Measurements from ENCODE around the gene MOSMO.
A peak's percentile ranks its signal among the peaks of the same experiment; 100 is the strongest.
"Not testable (repeated sequence)": the region's sequence is repeated elsewhere in the genome, so short reads cannot be mapped to it uniquely, and the experiment has no call there.

MOSMO gene

GRCh38 chr16:22023505-22023904 lies 15.6 kb downstream of the MOSMO start:
- H3K27me3 ChIP-seq (ENCODE audit: insufficient read depth, low read length) = no peaks in the 10 kb centered on the region
- 0 out of 2 replicates have a peak, but pooled peaks cover 4% of the 10 kb centered on the region for H3K4me1 ChIP-seq (ENCODE audit: insufficient read depth, low read length)
- H3K36me3 ChIP-seq (ENCODE audit: insufficient read depth, low read depth, low read length) = no peaks in the 10 kb centered on the region
- no peak overlapping the region for H3K27ac ChIP-seq (ENCODE audit: low read length)
- no peak overlapping the region for H3K9ac ChIP-seq (ENCODE audit: low read depth, low read length)
- no peaks in the 10 kb centered on the region for H3K9me3 ChIP-seq (ENCODE audit: insufficient read depth, low read depth, low read length)
- H3K4me3 ChIP-seq (ENCODE audit: low read length) = no peak overlapping the region

GRCh38 chr16:22024785-22025184 lies 16.9 kb downstream of the MOSMO start:
- H3K9ac ChIP-seq (ENCODE audit: low read depth, low read length); H3K27me3 ChIP-seq (ENCODE audit: insufficient read depth, low read length); H3K9me3 ChIP-seq (ENCODE audit: insufficient read depth, low read depth, low read length); H3K27ac ChIP-seq (ENCODE audit: low read length); H3K36me3 ChIP-seq (ENCODE audit: insufficient read depth, low read depth, low read length); H3K4me1 ChIP-seq (ENCODE audit: insufficient read depth, low read length); H3K4me3 ChIP-seq (ENCODE audit: low read length): not testable (repeated sequence)

- Histone ChIP-seq H3K9ac (ENCODE audit: low read depth, low read length) (no peak overlapping the region), H3K4me1 (ENCODE audit: insufficient read depth, low read length) (0 out of 2 replicates have a peak, but pooled peaks cover 4% of the 10 kb centered on the region), H3K27ac (ENCODE audit: low read length) (no peak overlapping the region)
Observed at GRCh38 chr16:22027633-22028032, 19.7 kb downstream of the MOSMO start.

GRCh38 chr16:22029632-22030031 lies 21.7 kb downstream of the MOSMO start:
- H3K9ac ChIP-seq (ENCODE audit: low read depth, low read length) = no peak overlapping the region
- H3K36me3 ChIP-seq (ENCODE audit: insufficient read depth, low read depth, low read length) = no peaks in the 10 kb centered on the region
- H3K9me3 ChIP-seq (ENCODE audit: insufficient read depth, low read depth, low read length) = no peaks in the 10 kb centered on the region
- no peak overlapping the region for H3K27ac ChIP-seq (ENCODE audit: low read length)
- no peaks in the 10 kb centered on the region for H3K27me3 ChIP-seq (ENCODE audit: insufficient read depth, low read length)
- no peaks in the 10 kb centered on the region for H3K4me1 ChIP-seq (ENCODE audit: insufficient read depth, low read length)
- no peak overlapping the region for H3K4me3 ChIP-seq (ENCODE audit: low read length)

More at GRCh38 chr16:22027633-22028032, 19.7 kb downstream of the MOSMO start:
- Histone ChIP-seq H3K36me3 (ENCODE audit: insufficient read depth, low read depth, low read length) (no peaks in the 10 kb centered on the region), H3K4me3 (ENCODE audit: low read length) (no peak overlapping the region), H3K9me3 (ENCODE audit: insufficient read depth, low read depth, low read length) (no peaks in the 10 kb centered on the region), H3K27me3 (ENCODE audit: insufficient read depth, low read length) (no peaks in the 10 kb centered on the region)

- Histone ChIP-seq H3K9ac (ENCODE audit: low read depth, low read length) (no peak overlapping the region), H3K4me3 (ENCODE audit: low read length) (no peak overlapping the region), H3K9me3 (ENCODE audit: insufficient read depth, low read depth, low read length) (no peaks in the 10 kb centered on the region), H3K36me3 (ENCODE audit: insufficient read depth, low read depth, low read length) (no peaks in the 10 kb centered on the region), H3K27me3 (ENCODE audit: insufficient read depth, low read length) (no peaks in the 10 kb centered on the region), H3K27ac (ENCODE audit: low read length) (no peak overlapping the region), H3K4me1 (ENCODE audit: insufficient read depth, low read length) (peaks cover 4% of the 10 kb centered on the region; the same call in 1 of the 2 replicates)
Observed at GRCh38 chr16:22030087-22030812, 22.3 kb downstream of the MOSMO start.

- no peak overlapping the region for H3K27ac ChIP-seq (ENCODE audit: low read length)
- H3K4me1 ChIP-seq (ENCODE audit: insufficient read depth, low read length) = peaks cover 13% of the 10 kb centered on the region; the same call in 1 of the 2 replicates
- no peak overlapping the region for H3K4me3 ChIP-seq (ENCODE audit: low read length)
- H3K36me3 ChIP-seq (ENCODE audit: insufficient read depth, low read depth, low read length) = no peaks in the 10 kb centered on the region
- H3K9me3 ChIP-seq (ENCODE audit: insufficient read depth, low read depth, low read length) = no peaks in the 10 kb centered on the region
- H3K27me3 ChIP-seq (ENCODE audit: insufficient read depth, low read length) = no peaks in the 10 kb centered on the region
- no peak overlapping the region for H3K9ac ChIP-seq (ENCODE audit: low read depth, low read length)
Observed at GRCh38 chr16:22031483-22032083, 23.7 kb downstream of the MOSMO start.

- Histone ChIP-seq H3K9me3 (ENCODE audit: insufficient read depth, low read depth, low read length) (no peaks in the 10 kb centered on the region), H3K36me3 (ENCODE audit: insufficient read depth, low read depth, low read length) (no peaks in the 10 kb centered on the region), H3K4me1 (ENCODE audit: insufficient read depth, low read length) (peaks cover 13% of the 10 kb centered on the region; the same call in 1 of the 2 replicates), H3K9ac (ENCODE audit: low read depth, low read length) (no peak overlapping the region), H3K27me3 (ENCODE audit: insufficient read depth, low read length) (no peaks in the 10 kb centered on the region), H3K4me3 (ENCODE audit: low read length) (no peak overlapping the region), H3K27ac (ENCODE audit: low read length) (no peak overlapping the region)
Observed at GRCh38 chr16:22034503-22034902, 26.6 kb downstream of the MOSMO start.

- Histone ChIP-seq H3K36me3 (ENCODE audit: insufficient read depth, low read depth, low read length) (no peaks in the 10 kb centered on the region), H3K27me3 (ENCODE audit: insufficient read depth, low read length) (no peaks in the 10 kb centered on the region), H3K9ac (ENCODE audit: low read depth, low read length) (0 out of 2 replicates have a peak overlapping the region, but pooled peaks have one; percentile 42), H3K27ac (ENCODE audit: low read length) (no peak overlapping the region), H3K4me1 (ENCODE audit: insufficient read depth, low read length) (peaks cover 13% of the 10 kb centered on the region; the same call in 1 of the 2 replicates), H3K9me3 (ENCODE audit: insufficient read depth, low read depth, low read length) (no peaks in the 10 kb centered on the region), H3K4me3 (ENCODE audit: low read length) (no peak overlapping the region)
Observed at GRCh38 chr16:22035153-22035552, 27.2 kb downstream of the MOSMO start.

- not testable (repeated sequence) for H3K27ac ChIP-seq (ENCODE audit: low read length); H3K9me3 ChIP-seq (ENCODE audit: insufficient read depth, low read depth, low read length); H3K9ac ChIP-seq (ENCODE audit: low read depth, low read length); H3K36me3 ChIP-seq (ENCODE audit: insufficient read depth, low read depth, low read length); H3K4me3 ChIP-seq (ENCODE audit: low read length); H3K27me3 ChIP-seq (ENCODE audit: insufficient read depth, low read length); H3K4me1 ChIP-seq (ENCODE audit: insufficient read depth, low read length)
Observed at GRCh38 chr16:22043882-22044281, 36.0 kb downstream of the MOSMO start.

GRCh38 chr16:22045888-22046287 lies 38.0 kb downstream of the MOSMO start:
- H3K36me3 ChIP-seq (ENCODE audit: insufficient read depth, low read depth, low read length); H3K9ac ChIP-seq (ENCODE audit: low read depth, low read length); H3K4me1 ChIP-seq (ENCODE audit: insufficient read depth, low read length); H3K27ac ChIP-seq (ENCODE audit: low read length); H3K4me3 ChIP-seq (ENCODE audit: low read length); H3K27me3 ChIP-seq (ENCODE audit: insufficient read depth, low read length); H3K9me3 ChIP-seq (ENCODE audit: insufficient read depth, low read depth, low read length): not testable (repeated sequence)

GRCh38 chr16:22050963-22051362 lies 43.1 kb downstream of the MOSMO start:
- H3K4me3 ChIP-seq (ENCODE audit: low read length) = no peak overlapping the region

GRCh38 chr16:22052980-22053379 lies 45.1 kb downstream of the MOSMO start:
- H3K27ac ChIP-seq (ENCODE audit: low read length) = no peak overlapping the region
- no peak overlapping the region for H3K4me3 ChIP-seq (ENCODE audit: low read length)
- no peak overlapping the region for H3K9ac ChIP-seq (ENCODE audit: low read depth, low read length)
- H3K27me3 ChIP-seq (ENCODE audit: insufficient read depth, low read length) = no peaks in the 10 kb centered on the region
- H3K4me1 ChIP-seq (ENCODE audit: insufficient read depth, low read length) = no peaks in the 10 kb centered on the region
- H3K36me3 ChIP-seq (ENCODE audit: insufficient read depth, low read depth, low read length) = no peaks in the 10 kb centered on the region
- no peaks in the 10 kb centered on the region for H3K9me3 ChIP-seq (ENCODE audit: insufficient read depth, low read depth, low read length)

More at GRCh38 chr16:22050963-22051362, 43.1 kb downstream of the MOSMO start:
- no peaks in the 10 kb centered on the region for H3K27me3 ChIP-seq (ENCODE audit: insufficient read depth, low read length)
- no peak overlapping the region for H3K27ac ChIP-seq (ENCODE audit: low read length)
- no peaks in the 10 kb centered on the region for H3K9me3 ChIP-seq (ENCODE audit: insufficient read depth, low read depth, low read length)
- H3K9ac ChIP-seq (ENCODE audit: low read depth, low read length) = no peak overlapping the region
- H3K36me3 ChIP-seq (ENCODE audit: insufficient read depth, low read depth, low read length) = no peaks in the 10 kb centered on the region
- no peaks in the 10 kb centered on the region for H3K4me1 ChIP-seq (ENCODE audit: insufficient read depth, low read length)

All from iPS-20b (cell line).